ENCODE data around the gene MAP2K7. TPM values are rescaled to one million over a fixed set of nuclear protein-coding genes. Genes with fewer than 3 reads are reported as not detected.
A peak's percentile ranks its signal among the peaks of the same experiment; 100 is the strongest.

Gene MAP2K7
- total RNA-seq, 1 experiment from 2014 or later: 39.4 TPM

DNA sequence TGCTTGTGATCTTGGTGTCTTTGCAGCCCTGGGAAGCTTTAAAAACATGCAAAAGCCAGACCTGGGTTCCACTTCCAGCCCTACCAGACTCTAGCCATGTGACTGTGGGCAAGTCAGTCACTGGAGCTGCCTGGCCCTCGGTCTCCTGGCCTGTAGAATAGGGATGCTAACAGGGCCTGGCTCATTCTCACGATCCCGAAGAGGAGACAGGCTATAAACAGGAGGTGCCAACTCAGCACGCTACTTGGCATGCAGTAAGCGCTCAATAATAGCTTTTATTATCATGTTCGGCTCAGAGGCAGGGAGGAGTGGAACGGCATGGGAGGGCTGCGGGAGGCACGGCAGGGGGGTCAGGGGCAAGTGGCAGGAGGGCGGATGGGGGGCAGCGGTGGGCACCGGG is 20.6 kb downstream of the MAP2K7 start:
- no peak for DNase-seq (ENCODE audit: low spot score)

DNA sequence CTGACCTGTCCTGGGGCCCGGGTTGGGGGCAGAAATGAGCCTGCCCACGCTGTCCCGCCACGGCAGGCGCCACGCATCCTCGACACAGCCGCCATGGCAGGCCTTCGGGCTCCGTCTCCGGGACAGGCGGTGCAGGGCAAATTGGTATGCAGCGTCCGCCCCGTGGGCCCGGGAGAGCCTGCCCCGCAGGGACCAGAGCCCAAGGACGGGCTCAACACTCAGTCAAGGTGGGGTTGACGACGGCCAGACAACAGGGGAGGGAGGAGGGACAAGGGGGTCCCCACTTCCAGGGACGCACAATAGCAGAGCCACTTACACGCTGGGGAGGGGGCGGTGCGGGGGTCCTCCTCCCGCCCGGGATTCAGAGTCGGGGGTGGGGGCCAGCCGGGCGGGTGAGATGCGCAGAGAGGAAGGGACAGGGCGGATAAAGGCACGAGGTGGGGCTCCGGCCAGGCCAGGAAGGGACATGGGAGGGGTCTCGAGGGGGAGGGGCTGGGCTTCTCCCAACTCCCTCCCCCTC is 21.0 kb downstream of the MAP2K7 start:
- Mint-ChIP-seq H3K27ac (no peak overlapping the region), H3K36me3 (no peaks in the 10 kb centered on the region), H3K9me3 (no peaks in the 10 kb centered on the region), H3K27me3 (ENCODE audit: low read depth) (peaks cover 5% of the 10 kb centered on the region), H3K4me3 (peak overlapping the region; percentile 35; the same call in 1 of the 2 replicates), H3K4me1 (peaks cover 7% of the 10 kb centered on the region)
- TF ChIP-seq, protein P1, sequence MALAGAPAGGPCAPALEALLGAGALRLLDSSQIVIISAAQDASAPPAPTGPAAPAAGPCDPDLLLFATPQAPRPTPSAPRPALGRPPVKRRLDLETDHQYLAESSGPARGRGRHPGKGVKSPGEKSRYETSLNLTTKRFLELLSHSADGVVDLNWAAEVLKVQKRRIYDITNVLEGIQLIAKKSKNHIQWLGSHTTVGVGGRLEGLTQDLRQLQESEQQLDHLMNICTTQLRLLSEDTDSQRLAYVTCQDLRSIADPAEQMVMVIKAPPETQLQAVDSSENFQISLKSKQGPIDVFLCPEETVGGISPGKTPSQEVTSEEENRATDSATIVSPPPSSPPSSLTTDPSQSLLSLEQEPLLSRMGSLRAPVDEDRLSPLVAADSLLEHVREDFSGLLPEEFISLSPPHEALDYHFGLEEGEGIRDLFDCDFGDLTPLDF (CRISPR knock-in tag; IDR thresholded peaks at IDR 0.05): no peak
- TF ChIP-seq TP53 (CRISPR knock-in tag; IDR thresholded peaks at IDR 0.05) (no peak), SMAD4 (CRISPR knock-in tag; IDR thresholded peaks at IDR 0.05) (no peak), GRHL2 (CRISPR knock-in tag; IDR thresholded peaks at IDR 0.05; ENCODE audit: insufficient replicate concordance, severe bottlenecking) (no peak), ZNF121 (CRISPR knock-in tag; IDR thresholded peaks at IDR 0.05) (peak; percentile 29; the same call in 1 of the 2 replicates), NR2C2 (CRISPR knock-in tag; IDR thresholded peaks at IDR 0.05) (no peak)
- TF ChIP-seq, protein P2, sequence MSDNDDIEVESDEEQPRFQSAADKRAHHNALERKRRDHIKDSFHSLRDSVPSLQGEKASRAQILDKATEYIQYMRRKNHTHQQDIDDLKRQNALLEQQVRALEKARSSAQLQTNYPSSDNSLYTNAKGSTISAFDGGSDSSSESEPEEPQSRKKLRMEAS (CRISPR knock-in tag; IDR thresholded peaks at IDR 0.05): no peak
- TF ChIP-seq, protein P3, sequence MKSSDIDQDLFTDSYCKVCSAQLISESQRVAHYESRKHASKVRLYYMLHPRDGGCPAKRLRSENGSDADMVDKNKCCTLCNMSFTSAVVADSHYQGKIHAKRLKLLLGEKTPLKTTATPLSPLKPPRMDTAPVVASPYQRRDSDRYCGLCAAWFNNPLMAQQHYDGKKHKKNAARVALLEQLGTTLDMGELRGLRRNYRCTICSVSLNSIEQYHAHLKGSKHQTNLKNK (CRISPR knock-in tag; IDR thresholded peaks at IDR 0.05): no peak
- ATAC-seq: no peak
- CTCF ChIA-PET: interaction anchor here (0.7 to 2.9 kb wide), 6 partner anchors 19 to 71 kb away, joined by 3 to 11 read pairs (median 4); partner anchors contain the start of genes MAP2K7 and TIMM44
- POLR2A ChIA-PET: interaction anchor here (0.6 kb wide), 1 partner anchor 895 kb away, joined by 4 read pairs; no protein-coding TSS in a partner anchor
- DNase-seq (ENCODE audit: low spot score): no peak

More for the DNA sequence above, 20.6 kb downstream of the MAP2K7 start:
- Mint-ChIP-seq H3K4me3 (peak overlapping the region; percentile 45; the same call in 1 of the 2 replicates), H3K4me1 (peaks cover 9% of the 10 kb centered on the region), H3K9me3 (no peaks in the 10 kb centered on the region), H3K27ac (no peak overlapping the region), H3K36me3 (no peaks in the 10 kb centered on the region), H3K27me3 (ENCODE audit: low read depth) (peaks cover 9% of the 10 kb centered on the region)
- CTCF ChIA-PET: interaction anchor here (0.7 to 2.9 kb wide), 6 partner anchors 20 to 71 kb away, joined by 3 to 11 read pairs (median 4); partner anchors contain the start of genes MAP2K7 and TIMM44
- TF ChIP-seq JAZF1 (CRISPR knock-in tag; IDR thresholded peaks at IDR 0.05) (no peak), GTF2I (CRISPR knock-in tag; conservative IDR thresholded peaks at IDR 0.05) (no peak), ZNF671 (CRISPR knock-in tag; IDR thresholded peaks at IDR 0.05) (no peak), NFE2L1 (CRISPR knock-in tag; IDR thresholded peaks at IDR 0.05) (no peak), FOXK1 (CRISPR knock-in tag; IDR thresholded peaks at IDR 0.05) (no peak), ATF1 (CRISPR knock-in tag; IDR thresholded peaks at IDR 0.05) (no peak)
- TF ChIP-seq, protein P4, sequence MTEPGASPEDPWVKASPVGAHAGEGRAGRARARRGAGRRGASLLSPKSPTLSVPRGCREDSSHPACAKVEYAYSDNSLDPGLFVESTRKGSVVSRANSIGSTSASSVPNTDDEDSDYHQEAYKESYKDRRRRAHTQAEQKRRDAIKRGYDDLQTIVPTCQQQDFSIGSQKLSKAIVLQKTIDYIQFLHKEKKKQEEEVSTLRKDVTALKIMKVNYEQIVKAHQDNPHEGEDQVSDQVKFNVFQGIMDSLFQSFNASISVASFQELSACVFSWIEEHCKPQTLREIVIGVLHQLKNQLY (CRISPR knock-in tag; IDR thresholded peaks at IDR 0.05): no peak
- ATAC-seq: no peak
- POLR2A ChIA-PET: interaction anchor here (0.6 kb wide), 1 partner anchor 896 kb away, joined by 4 read pairs; no protein-coding TSS in a partner anchor

DNA sequence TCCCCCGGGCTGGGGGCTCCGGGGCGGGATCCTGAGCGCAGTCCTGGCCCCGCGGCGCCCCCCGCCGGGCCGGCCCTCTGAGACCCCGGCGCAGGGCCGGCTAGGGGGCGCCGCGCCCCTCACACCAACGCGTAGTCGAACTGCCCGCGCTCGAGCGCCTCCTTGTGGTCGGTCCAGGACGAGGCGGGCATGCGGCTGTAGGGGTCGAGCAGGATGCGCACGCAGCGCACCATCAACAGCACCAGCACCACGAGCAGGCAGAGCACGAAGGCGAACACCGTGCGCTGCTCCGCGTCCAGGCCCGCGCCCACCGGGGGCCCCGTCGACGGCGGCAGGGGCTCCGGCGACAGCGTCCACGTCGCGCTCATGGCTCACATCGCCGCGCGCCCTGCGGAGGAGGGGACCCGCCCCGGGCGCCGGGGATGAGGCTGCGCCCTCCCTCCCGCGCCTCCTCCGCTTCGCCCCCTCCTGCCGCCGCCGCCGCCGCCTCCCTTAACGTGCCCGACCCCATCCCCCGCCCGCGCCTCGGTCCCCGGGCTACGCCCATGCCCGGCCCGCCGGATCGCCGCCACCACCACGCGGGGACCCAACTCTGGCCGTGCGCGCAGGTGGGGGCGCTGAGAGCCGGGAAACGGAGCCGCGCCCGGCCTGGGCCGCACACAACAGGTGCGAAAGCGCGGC is 21.6 kb downstream of the MAP2K7 start:
- DNase-seq (ENCODE audit: low spot score): peak; percentile 97
- peak; percentile 36 for ATAC-seq
- CTCF ChIA-PET: no interaction called here
- Mint-ChIP-seq H3K27ac (no peak overlapping the region; the same call in 1 of the 2 replicates), H3K4me1 (peaks cover 4% of the 10 kb centered on the region; the same call in 1 of the 2 replicates), H3K9me3 (no peaks in the 10 kb centered on the region), H3K27me3 (ENCODE audit: low read depth) (no peaks in the 10 kb centered on the region), H3K4me3 (peak overlapping the region; percentile 79), H3K36me3 (no peaks in the 10 kb centered on the region)
- POLR2A ChIA-PET: no interaction called here
- TF ChIP-seq GABPB1 (CRISPR knock-in tag; IDR thresholded peaks at IDR 0.05) (0 out of 2 replicates have a peak, but pooled peaks have one; percentile 40), ATF1 (CRISPR knock-in tag; IDR thresholded peaks at IDR 0.05) (peak; percentile 51; the same call in 1 of the 2 replicates), OVOL2 (CRISPR knock-in tag; IDR thresholded peaks at IDR 0.05; ENCODE audit: borderline replicate concordance) (no peak), HMGA2 (CRISPR knock-in tag; IDR thresholded peaks at IDR 0.05) (no peak), NFYB (CRISPR knock-in tag; conservative IDR thresholded peaks at IDR 0.05; ENCODE audit: low read depth) (peak; percentile 29), SMAD4 (CRISPR knock-in tag; IDR thresholded peaks at IDR 0.05) (no peak)
- TF ChIP-seq, protein P5, sequence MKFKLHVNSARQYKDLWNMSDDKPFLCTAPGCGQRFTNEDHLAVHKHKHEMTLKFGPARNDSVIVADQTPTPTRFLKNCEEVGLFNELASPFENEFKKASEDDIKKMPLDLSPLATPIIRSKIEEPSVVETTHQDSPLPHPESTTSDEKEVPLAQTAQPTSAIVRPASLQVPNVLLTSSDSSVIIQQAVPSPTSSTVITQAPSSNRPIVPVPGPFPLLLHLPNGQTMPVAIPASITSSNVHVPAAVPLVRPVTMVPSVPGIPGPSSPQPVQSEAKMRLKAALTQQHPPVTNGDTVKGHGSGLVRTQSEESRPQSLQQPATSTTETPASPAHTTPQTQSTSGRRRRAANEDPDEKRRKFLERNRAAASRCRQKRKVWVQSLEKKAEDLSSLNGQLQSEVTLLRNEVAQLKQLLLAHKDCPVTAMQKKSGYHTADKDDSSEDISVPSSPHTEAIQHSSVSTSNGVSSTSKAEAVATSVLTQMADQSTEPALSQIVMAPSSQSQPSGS (CRISPR knock-in tag; IDR thresholded peaks at IDR 0.05; ENCODE audit: borderline replicate concordance, low read depth): no peak
- TF ChIP-seq, protein P6, sequence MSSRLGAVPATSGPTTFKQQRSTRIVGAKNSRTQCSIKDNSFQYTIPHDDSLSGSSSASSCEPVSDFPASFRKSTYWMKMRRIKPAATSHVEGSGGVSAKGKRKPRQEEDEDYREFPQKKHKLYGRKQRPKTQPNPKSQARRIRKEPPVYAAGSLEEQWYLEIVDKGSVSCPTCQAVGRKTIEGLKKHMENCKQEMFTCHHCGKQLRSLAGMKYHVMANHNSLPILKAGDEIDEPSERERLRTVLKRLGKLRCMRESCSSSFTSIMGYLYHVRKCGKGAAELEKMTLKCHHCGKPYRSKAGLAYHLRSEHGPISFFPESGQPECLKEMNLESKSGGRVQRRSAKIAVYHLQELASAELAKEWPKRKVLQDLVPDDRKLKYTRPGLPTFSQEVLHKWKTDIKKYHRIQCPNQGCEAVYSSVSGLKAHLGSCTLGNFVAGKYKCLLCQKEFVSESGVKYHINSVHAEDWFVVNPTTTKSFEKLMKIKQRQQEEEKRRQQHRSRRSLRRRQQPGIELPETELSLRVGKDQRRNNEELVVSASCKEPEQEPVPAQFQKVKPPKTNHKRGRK (CRISPR knock-in tag; IDR thresholded peaks at IDR 0.05; ENCODE audit: borderline replicate concordance): no peak
- TF ChIP-seq, protein P7, sequence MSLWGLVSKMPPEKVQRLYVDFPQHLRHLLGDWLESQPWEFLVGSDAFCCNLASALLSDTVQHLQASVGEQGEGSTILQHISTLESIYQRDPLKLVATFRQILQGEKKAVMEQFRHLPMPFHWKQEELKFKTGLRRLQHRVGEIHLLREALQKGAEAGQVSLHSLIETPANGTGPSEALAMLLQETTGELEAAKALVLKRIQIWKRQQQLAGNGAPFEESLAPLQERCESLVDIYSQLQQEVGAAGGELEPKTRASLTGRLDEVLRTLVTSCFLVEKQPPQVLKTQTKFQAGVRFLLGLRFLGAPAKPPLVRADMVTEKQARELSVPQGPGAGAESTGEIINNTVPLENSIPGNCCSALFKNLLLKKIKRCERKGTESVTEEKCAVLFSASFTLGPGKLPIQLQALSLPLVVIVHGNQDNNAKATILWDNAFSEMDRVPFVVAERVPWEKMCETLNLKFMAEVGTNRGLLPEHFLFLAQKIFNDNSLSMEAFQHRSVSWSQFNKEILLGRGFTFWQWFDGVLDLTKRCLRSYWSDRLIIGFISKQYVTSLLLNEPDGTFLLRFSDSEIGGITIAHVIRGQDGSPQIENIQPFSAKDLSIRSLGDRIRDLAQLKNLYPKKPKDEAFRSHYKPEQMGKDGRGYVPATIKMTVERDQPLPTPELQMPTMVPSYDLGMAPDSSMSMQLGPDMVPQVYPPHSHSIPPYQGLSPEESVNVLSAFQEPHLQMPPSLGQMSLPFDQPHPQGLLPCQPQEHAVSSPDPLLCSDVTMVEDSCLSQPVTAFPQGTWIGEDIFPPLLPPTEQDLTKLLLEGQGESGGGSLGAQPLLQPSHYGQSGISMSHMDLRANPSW (CRISPR knock-in tag; conservative IDR thresholded peaks at IDR 0.05; ENCODE audit: low read depth): 0 out of 2 replicates have a peak, but pooled peaks have one; percentile 57
